DLD1 (cell line): ENCODE results near the gene HRH3.

Experiments
- in situ Hi-C: cut with HindIII; loops from 2 replicates; pipeline ENCODE4 v1.10.0; 2017; ENCODE audit warnings: low sequenced_read_pairs

HRH3 gene

DNA sequence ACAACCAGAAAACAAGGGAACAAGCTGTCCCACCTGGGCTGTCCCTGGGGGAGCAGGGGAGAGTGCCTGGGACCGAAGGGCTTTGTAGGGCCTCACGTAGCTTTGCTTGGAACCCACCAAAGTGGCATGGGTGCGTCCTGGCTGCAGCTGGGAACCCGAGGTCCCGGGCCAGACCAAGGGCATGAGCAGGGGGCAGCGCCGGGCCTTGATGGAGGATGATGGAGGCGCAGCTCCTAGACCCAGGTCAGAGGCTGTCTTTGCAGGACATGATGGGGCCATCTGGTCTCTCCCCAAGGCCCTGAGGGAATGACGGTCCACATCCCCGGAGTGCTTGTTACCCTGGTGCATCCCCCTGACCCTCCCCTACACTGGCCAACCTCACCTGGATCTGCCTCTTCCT, 10.6 kb upstream of the HRH3 start:
- in situ Hi-C loops = no loop called here

DNA sequence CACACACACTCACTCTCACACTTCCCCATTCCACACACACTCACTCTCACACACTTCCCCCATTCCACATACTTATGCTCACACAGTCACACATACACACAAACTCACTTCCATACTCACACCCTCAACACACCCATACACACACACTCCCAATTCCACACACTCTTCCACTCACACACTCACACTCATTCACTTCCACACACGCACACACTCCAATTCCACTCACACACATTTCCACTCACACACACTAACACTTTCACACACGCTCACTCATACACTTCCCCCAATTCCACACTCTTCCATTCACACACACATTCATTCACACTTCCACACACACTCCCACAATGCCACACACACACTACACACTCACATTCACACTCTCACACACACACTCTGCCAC, 10.2 kb upstream of the HRH3 start:
- in situ Hi-C loops = no loop called here

DNA sequence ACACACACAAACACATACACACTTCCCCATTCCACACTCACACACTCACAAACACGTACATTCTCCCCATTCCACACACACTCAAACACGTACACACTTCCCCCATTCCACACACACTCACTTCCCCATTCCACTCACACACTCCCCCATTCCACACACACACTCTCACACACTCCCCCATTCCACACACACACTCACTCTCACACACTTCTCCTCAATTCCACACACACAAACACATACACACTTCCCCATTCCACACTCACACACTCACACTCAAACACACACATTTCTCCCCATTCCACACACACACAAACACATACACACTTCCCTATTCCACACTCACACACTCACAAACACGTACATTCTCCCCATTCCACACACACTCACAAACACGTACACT, 9.6 kb upstream of the HRH3 start:
- in situ Hi-C loops = no loop called here

DNA sequence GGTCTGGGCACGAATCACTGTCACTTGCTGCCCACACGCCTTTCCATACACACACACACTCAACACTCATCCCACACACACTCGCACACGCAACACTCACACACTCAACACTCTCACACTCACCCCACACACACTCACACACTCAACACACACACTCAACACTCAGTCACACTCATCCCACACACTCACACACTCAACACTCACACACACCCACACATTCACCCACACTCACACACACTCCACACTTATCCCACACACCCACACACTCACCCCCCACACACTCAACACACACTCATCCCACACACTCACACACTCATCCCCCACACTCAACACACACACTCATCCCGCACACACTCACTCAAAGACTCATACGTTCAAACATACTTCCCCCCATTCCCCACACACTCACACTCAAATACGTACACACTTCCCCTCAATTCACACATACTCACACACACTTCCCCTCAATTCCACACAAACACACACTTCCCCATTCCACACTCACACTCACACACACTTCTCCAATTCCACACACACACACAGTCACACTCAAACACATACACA, 9.0 kb upstream of the HRH3 start:
- in situ Hi-C loops = no loop called here

GRCh38 chr20:62227977-62228958, 8.2 kb upstream of the HRH3 start:
- in situ Hi-C loops = no loop called here

DNA sequence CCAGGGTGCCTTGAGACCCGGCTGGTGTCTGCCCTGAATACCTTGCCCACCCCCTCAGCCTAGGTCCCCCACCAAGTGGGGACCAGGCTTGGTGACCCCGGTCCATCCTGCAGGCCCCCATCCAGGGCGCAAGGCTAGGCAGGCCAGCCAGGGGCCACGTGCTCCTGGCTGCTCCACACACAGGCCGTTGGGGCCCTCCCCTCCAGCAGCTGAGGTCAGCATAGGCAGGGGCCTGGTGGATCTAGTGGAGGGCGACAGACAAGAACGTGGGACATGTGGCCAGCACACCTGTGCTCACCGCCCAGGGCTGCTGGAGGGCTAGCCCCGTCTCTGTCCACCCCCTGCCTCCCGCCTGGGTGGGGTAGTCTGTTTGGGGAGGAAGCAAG, 7.5 kb upstream of the HRH3 start:
- in situ Hi-C loops = no loop called here

DNA sequence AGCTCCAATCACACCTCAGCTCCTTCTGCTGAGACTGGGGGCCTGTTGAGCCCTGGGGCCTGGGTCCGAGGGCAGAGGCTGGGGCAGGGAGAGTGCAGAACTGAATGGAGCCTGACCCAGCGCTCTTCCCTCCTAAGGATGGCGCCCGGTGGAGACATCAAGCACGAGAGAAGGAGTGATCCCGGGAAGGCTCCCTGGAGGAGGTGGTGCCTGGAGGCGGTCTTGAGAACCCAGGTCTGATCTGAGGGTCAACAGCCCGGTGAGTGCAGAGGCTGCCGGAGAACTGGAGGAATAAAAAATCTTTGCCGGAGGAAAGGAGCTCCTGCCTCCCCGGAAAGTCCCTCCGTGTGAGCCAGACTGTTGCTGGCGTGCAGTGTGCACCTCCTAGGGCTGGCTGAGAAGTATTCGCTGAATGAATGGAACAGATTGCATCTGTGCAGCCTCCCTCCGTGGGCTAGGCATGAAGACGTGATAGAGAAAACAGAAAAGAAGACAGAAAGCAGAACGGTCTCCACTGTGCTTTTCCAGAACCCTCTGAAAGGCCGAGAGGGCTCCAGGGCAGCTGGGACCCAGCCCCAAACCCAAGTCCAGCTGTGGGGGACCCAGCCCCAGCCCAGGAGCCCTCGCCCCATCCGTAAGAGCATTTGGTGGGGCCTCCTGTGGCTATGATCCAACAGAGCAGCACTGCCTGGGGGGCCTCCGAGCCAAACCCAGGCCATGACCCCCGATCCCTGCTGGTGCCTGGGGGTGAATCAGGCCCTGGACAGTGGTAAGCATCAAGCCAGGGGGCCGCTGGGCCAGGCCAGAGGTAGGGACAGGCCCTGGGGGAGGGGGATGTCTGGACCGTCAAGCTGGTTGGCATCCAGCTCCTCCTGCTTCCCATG, 6.9 kb upstream of the HRH3 start:
- in situ Hi-C loops = no loop called here

DNA sequence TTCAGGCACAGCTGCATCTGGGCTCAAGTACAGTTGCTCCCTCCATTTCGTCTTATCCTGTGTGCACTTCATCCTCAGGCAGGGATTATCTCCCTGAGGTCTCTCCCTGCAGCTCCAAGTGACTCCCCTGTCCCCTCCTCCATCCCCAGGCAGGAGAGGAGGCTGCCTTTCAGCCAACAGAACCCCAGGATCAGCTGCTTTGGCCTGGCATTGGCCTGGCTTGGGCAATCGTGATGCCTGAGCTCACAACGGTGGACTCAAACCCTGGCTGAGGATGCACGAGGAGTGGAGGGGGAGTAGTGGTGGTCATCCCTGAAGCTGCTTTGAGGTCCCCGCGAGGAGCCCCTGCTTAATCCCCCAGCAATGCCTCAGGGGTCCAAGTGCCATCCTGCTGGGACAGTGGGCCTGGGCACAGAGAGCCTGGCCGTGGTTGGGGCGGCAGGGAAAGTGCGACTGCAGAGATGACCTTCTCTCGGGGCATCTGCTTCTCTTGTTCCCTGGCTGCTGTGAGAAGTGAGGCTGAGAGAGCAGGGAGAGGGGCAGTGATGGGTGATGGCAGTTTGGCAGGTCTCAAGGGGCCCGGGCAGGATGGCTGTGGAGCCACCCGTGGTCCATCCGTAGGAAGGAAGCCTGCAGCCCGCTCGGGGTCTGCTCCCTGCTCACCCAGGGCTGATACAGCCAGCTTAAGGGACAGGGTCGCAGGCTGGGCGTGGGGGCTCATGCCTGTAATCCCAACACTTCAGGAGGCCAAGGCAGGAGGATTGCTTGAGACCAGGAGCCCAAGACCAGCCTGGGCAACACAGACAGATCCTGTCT, 6.0 kb upstream of the HRH3 start:
- in situ Hi-C loops = no loop called here

DNA sequence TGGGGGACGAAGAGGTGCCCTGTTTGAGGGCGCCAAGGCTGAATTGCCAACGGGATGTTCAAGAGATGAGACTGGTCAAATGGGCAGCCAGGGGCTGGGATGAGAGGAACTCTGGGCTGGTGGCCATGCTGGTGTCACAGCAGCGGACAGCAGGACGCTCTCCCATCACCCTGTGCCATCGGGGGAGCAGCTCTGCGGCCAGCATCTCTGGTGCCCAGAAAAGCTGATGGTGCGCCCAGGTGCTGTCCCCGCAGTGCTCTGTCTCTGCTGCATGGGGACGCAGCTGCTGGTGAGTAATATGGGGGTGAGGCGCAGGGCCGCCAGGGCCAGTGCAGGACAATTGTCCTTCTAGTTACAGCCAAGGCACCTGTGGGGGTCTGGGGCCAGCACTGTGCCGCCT, 4.9 kb upstream of the HRH3 start:
- in situ Hi-C loops = no loop called here

GRCh38 chr20:62224113-62224855, 4.2 kb upstream of the HRH3 start:
- in situ Hi-C loops = no loop called here

DNA sequence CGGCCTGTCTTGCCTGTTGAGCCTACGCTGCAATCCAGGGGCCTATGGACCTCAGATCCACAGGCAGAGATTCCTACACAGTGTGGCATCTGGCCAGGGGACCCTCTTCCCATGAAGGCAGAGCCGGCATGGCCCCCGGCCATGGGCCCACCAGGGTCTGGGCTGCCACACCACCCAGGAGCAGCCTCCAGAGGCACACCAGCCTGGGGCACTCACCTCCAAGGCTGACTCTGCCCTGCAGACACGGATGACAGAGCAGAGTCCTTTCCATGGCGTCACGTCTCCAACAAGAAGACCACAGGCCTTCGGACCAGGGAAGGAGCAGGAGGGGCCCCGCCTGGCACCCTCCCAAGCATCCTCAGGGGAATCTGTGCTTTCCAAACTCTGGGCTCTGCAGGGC, 3.5 kb upstream of the HRH3 start:
- in situ Hi-C loops = no loop called here

DNA sequence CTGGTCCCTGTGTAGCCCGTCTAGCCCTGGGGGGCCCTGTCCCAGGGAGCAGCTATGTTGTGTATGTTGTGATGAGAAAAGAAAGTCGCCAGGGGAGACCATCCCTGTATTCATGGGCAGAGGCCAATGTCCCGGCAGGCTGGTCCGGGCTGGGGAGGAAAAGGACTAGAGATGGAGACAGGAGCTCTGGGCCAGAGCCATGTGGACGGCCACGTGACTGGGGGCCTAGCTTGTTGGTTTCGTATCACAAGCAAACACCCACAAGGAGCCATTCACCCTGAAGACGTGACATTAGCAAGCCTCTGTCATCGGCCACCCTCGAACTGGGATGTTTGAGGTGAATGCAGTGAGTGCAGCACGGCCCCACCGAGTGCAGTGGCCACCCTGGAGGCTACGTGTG, 2.9 kb upstream of the HRH3 start:
- in situ Hi-C loops = no loop called here

- in situ Hi-C loops = no loop called here
These were observed 2.3 kb upstream of the HRH3 start for GRCh38 chr20:62222266-62222850.

DNA sequence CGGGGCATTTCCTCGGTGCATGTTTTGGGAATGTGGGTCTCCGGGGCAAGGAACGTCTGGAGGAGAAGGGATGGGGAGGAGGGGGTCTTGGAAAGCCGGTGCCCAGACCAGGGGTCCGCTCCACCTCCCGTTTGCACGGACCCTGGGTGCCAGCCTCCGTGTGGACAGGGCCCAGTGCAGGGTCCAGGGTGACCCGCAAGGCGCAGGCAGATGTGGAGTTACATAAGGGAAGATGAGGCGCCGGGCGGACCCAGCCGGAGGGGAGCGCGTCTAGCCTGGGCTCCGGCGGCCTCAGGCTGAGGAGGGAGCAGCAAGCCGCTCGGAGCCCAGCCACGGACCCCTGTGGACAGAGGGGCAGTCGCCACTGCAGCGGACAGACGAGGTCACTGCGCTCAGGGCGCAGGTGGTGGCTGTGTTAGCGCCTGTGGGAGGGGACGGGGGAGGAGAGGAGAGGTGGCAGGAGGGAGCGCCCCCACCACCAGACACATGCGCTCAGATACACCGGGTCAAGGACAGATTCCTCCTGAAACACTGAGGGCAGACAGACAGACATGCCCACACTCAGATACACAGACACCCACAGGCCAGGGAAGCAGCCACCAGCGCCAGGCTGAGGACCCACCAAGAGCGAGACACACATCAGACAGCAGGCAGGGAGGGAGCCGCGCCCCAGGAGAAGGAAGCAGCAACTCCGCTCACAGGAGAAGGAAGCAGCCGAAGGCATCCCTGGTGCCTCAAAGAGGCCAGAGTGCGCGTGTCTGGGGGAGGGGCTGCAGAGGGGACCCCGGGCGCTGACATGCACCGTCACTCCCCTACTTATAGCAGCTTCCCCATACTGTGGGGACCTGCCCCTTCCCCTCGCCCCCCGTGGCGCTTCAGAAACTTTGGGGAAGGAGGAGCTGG, 839 bp upstream of the HRH3 start:
- in situ Hi-C loops = no loop called here

GRCh38 chr20:62219101-62219991, 732 bp downstream of the HRH3 start:
- in situ Hi-C loops = no loop called here

GRCh38 chr20:62217913-62218773, 1.9 kb downstream of the HRH3 start:
- in situ Hi-C loops = no loop called here
